ENCODE results near the gene BNC2. TPM values are rescaled to one million over a fixed set of nuclear protein-coding genes. Genes with fewer than 3 reads are reported as not detected.

The BNC2 gene
- total RNA-seq, 6 experiments from 2014 or later, result 19.0 to 28.7 (median 25.4) TPM

- no peak for DNase-seq
- H3K4me1 Mint-ChIP-seq (ENCODE audit: low read depth), result peaks cover 41% of the 10 kb centered on the region
- H3K27ac Mint-ChIP-seq, result peak overlapping the region; percentile 2; the same call in 1 of the 2 replicates
- H3K4me3 Mint-ChIP-seq, result no peak overlapping the region
- no peaks in the 10 kb centered on the region for H3K9me3 Mint-ChIP-seq
- no peak for TF ChIP-seq CTCF (IDR thresholded peaks at IDR 0.05)
- no peaks in the 10 kb centered on the region; the same call in 1 of the 2 replicates for H3K27me3 Mint-ChIP-seq (ENCODE audit: insufficient read depth)
- H3K36me3 Mint-ChIP-seq (ENCODE audit: low read depth), result no peaks in the 10 kb centered on the region
Measured at GRCh38 chr9:16652582-16652981, 217.9 kb downstream of the BNC2 start.

- no peaks in the 10 kb centered on the region; the same call in 1 of the 2 replicates for H3K27me3 Mint-ChIP-seq (ENCODE audit: insufficient read depth)
- peaks cover 32% of the 10 kb centered on the region for H3K4me1 Mint-ChIP-seq (ENCODE audit: low read depth)
- no peak overlapping the region for H3K27ac Mint-ChIP-seq
- H3K9me3 Mint-ChIP-seq, result no peaks in the 10 kb centered on the region
- H3K36me3 Mint-ChIP-seq (ENCODE audit: low read depth), result peaks cover 5% of the 10 kb centered on the region
- no peak for TF ChIP-seq CTCF (IDR thresholded peaks at IDR 0.05)
- no peak overlapping the region for H3K4me3 Mint-ChIP-seq
- no peak for DNase-seq
Measured at GRCh38 chr9:16651446-16651964, 219.0 kb downstream of the BNC2 start.

- Mint-ChIP-seq H3K9me3 (no peaks in the 10 kb centered on the region), H3K4me1 (ENCODE audit: low read depth) (peaks cover 21% of the 10 kb centered on the region), H3K27me3 (ENCODE audit: insufficient read depth) (no peaks in the 10 kb centered on the region), H3K36me3 (ENCODE audit: low read depth) (peaks cover 5% of the 10 kb centered on the region), H3K4me3 (no peak overlapping the region), H3K27ac (no peak overlapping the region)
- DNase-seq, result no peak
- no peak for TF ChIP-seq CTCF (IDR thresholded peaks at IDR 0.05)
Measured at GRCh38 chr9:16645970-16646369, 224.5 kb downstream of the BNC2 start.

- peak overlapping the region; percentile 25; the same call in 1 of the 2 replicates for H3K4me3 Mint-ChIP-seq
- peaks cover 30% of the 10 kb centered on the region for H3K4me1 Mint-ChIP-seq (ENCODE audit: low read depth)
- no peaks in the 10 kb centered on the region for H3K27me3 Mint-ChIP-seq (ENCODE audit: insufficient read depth)
- H3K36me3 Mint-ChIP-seq (ENCODE audit: low read depth), result peaks cover 5% of the 10 kb centered on the region
- peak; percentile 45 for DNase-seq
- peak overlapping the region; percentile 69 for H3K27ac Mint-ChIP-seq
- H3K9me3 Mint-ChIP-seq, result no peaks in the 10 kb centered on the region
- no peak for TF ChIP-seq CTCF (IDR thresholded peaks at IDR 0.05)
Measured at GRCh38 chr9:16642421-16643109, 227.9 kb downstream of the BNC2 start.

- TF ChIP-seq CTCF (IDR thresholded peaks at IDR 0.05), result no peak
- Mint-ChIP-seq H3K4me3 (no peak overlapping the region), H3K27ac (no peak overlapping the region), H3K9me3 (no peaks in the 10 kb centered on the region), H3K4me1 (ENCODE audit: low read depth) (peaks cover 39% of the 10 kb centered on the region), H3K27me3 (ENCODE audit: insufficient read depth) (no peaks in the 10 kb centered on the region), H3K36me3 (ENCODE audit: low read depth) (no peaks in the 10 kb centered on the region)
- no peak for DNase-seq
Measured at GRCh38 chr9:16640649-16641048, 229.8 kb downstream of the BNC2 start.
